WTC11 (cell line): ENCODE data around the gene LGR4. TPM values are rescaled to one million over a fixed set of nuclear protein-coding genes. Genes with fewer than 3 reads are reported as not detected.

Experiments
- ATAC-seq: fragments of 200-7000 bp; cut with Tn5 transposase; 2 replicates; pipeline ENCODE4 v1.10.0; 2021; ENCODE audit warnings: mild to moderate bottlenecking, moderate library complexity
- Bru-seq: library from RNA; stranded (reverse); fragments of 400-500 nt; gene quantifications from one replicate; lab custom pipeline; 2021; lab: Mats Ljungman, UMichigan
- CTCF ChIA-PET: fragments of 300-600 bp; sonication (Branson Sonifier 250); formaldehyde crosslinking; loops from one replicate; lab custom pipeline; 2021; ENCODE audit warnings: antibody characterized with exemption; lab: Charles Lee
- POLR2A ChIA-PET: fragments of 350-600 bp; sonication (Branson Sonifier 250); formaldehyde crosslinking; loops from one replicate; lab custom pipeline; 2021; ENCODE audit warnings: antibody characterized with exemption; lab: Charles Lee
- DNase-seq: peaks from one replicate; pipeline ENCODE4 v3.0.0; 2021; ENCODE audit warnings: low spot score
- H3K27ac Mint-ChIP-seq: 2 replicates; pipeline ENCODE4 v1.8.0; 2021; ENCODE audit warnings: mixed read lengths
- H3K27me3 Mint-ChIP-seq: 2 replicates; pipeline ENCODE4 v1.8.0; 2021; ENCODE audit warnings: low read depth, mild to moderate bottlenecking, moderate library complexity, mixed read lengths
- H3K36me3 Mint-ChIP-seq: 2 replicates; pipeline ENCODE4 v1.8.0; 2021; ENCODE audit warnings: mixed read lengths
- H3K4me1 Mint-ChIP-seq: 2 replicates; pipeline ENCODE4 v1.8.0; 2022; ENCODE audit warnings: mixed read lengths
- H3K4me3 Mint-ChIP-seq: 2 replicates; pipeline ENCODE4 v1.8.0; 2021; ENCODE audit warnings: mild to moderate bottlenecking, moderate library complexity, mixed read lengths
- H3K9me3 Mint-ChIP-seq: 2 replicates; pipeline ENCODE4 v1.8.0; 2021; ENCODE audit warnings: mixed read lengths
- E2F5 ChIP-seq: sonication (generic); formaldehyde crosslinking; IDR thresholded peaks from 2 replicates; pipeline ENCODE4 v1.8.1; 2022; ENCODE audit warnings: mild to moderate bottlenecking, moderate library complexity, missing genetic modification reagents
- ETV6 ChIP-seq: sonication (generic); formaldehyde crosslinking; IDR thresholded peaks from 2 replicates; pipeline ENCODE4 v1.8.1; 2022; ENCODE audit warnings: mild to moderate bottlenecking, missing genetic modification reagents
- FOXP1 ChIP-seq: sonication (generic); formaldehyde crosslinking; IDR thresholded peaks from 2 replicates; pipeline ENCODE4 v1.8.0; 2022; ENCODE audit warnings: missing genetic modification reagents, mild to moderate bottlenecking, moderate library complexity, borderline replicate concordance
- KAT7 ChIP-seq: sonication (generic); formaldehyde crosslinking; IDR thresholded peaks from 2 replicates; pipeline ENCODE4 v1.8.1; 2023; ENCODE audit warnings: missing genetic modification reagents, mild to moderate bottlenecking, borderline replicate concordance
- ZBTB21 ChIP-seq: sonication (generic); formaldehyde crosslinking; IDR thresholded peaks from 2 replicates; pipeline ENCODE4 v1.8.1; 2023; ENCODE audit warnings: mild to moderate bottlenecking, missing genetic modification reagents, borderline replicate concordance
- ZNF263 ChIP-seq: sonication (generic); formaldehyde crosslinking; IDR thresholded peaks from 2 replicates; pipeline ENCODE4 v1.8.1; 2022; ENCODE audit warnings: low read depth, mild to moderate bottlenecking, moderate library complexity, missing genetic modification reagents
- long read RNA-seq, 3 experiments: library from RNA in 1 of 3; library from capped mRNA in 1 of 3; library from polyadenylated mRNA in 1 of 3; unstranded in 2 of 3; stranded (forward) in 1 of 3; transcript quantifications; one replicate each; pipeline ENCODE4 v2.0.0, GENCODE V29; 2021
- total RNA-seq: library from RNA; stranded (reverse); gene quantifications from 3 replicates; pipeline ENCODE4 v1.2.3, GENCODE V29; 2021
- TF ChIP-seq, protein P1 (sequence below): sonication (generic); formaldehyde crosslinking; IDR thresholded peaks from 2 replicates; pipeline ENCODE4 v1.8.1; 2022; ENCODE audit warnings: missing genetic modification reagents, borderline replicate concordance
- TF ChIP-seq, protein P2 (sequence below): sonication (generic); formaldehyde crosslinking; IDR thresholded peaks from 2 replicates; pipeline ENCODE4 v1.8.0; 2022; ENCODE audit warnings: mild to moderate bottlenecking, missing genetic modification reagents
- TF ChIP-seq, protein P3 (sequence below): sonication (generic); formaldehyde crosslinking; IDR thresholded peaks from 2 replicates; pipeline ENCODE4 v1.8.0; 2022; ENCODE audit warnings: mild to moderate bottlenecking, missing genetic modification reagents
- TF ChIP-seq, protein P4 (sequence below): sonication (generic); formaldehyde crosslinking; IDR thresholded peaks from 2 replicates; pipeline ENCODE4 v1.8.0; 2023; ENCODE audit warnings: missing genetic modification reagents, mild to moderate bottlenecking, borderline replicate concordance
- TF ChIP-seq, protein P5 (sequence below): sonication (generic); formaldehyde crosslinking; IDR thresholded peaks from 2 replicates; pipeline ENCODE4 v1.8.1; 2022; ENCODE audit warnings: low read depth, mild to moderate bottlenecking, moderate library complexity, missing genetic modification reagents, borderline replicate concordance

The LGR4 gene
- total RNA-seq = 47.8 to 53.8 TPM (median 51.1 TPM) in 3 replicates
- Bru-seq, nascent RNA = percentile 93 among the genes with signal in this experiment
- long read RNA-seq, experiment 1, full-length matches to known transcripts = 205 of 291 reads
- long read RNA-seq, experiment 1, partial matches to known transcripts = 24 of 291 reads
- long read RNA-seq, experiment 1, other reads (novel, unspliced or antisense) = 62 of 291 reads
- long read RNA-seq, experiment 2, partial matches to known transcripts = 4 of 68 reads
- long read RNA-seq, experiment 2, other reads (novel, unspliced or antisense) = 64 of 68 reads
- long read RNA-seq, experiment 3, partial matches to known transcripts = 0 of 1 reads
- long read RNA-seq, experiment 3, other reads (novel, unspliced or antisense) = 1 of 1 reads

- ChIA-PET CTCF (interaction anchor here (0.9 to 1.5 kb wide), 13 partner anchors 8 to 289 kb away, joined by 3 to 22 read pairs (median 4); no protein-coding TSS in a partner anchor), POLR2A (interaction anchor here (0.6 to 1.4 kb wide), 9 partner anchors 8 to 285 kb away, joined by 3 to 5 read pairs (median 4); no protein-coding TSS in a partner anchor)
- Mint-ChIP-seq H3K4me1 (peaks cover 42% of the 10 kb centered on the region), H3K27me3 (no peaks in the 10 kb centered on the region)
- TF ChIP-seq, protein P1, sequence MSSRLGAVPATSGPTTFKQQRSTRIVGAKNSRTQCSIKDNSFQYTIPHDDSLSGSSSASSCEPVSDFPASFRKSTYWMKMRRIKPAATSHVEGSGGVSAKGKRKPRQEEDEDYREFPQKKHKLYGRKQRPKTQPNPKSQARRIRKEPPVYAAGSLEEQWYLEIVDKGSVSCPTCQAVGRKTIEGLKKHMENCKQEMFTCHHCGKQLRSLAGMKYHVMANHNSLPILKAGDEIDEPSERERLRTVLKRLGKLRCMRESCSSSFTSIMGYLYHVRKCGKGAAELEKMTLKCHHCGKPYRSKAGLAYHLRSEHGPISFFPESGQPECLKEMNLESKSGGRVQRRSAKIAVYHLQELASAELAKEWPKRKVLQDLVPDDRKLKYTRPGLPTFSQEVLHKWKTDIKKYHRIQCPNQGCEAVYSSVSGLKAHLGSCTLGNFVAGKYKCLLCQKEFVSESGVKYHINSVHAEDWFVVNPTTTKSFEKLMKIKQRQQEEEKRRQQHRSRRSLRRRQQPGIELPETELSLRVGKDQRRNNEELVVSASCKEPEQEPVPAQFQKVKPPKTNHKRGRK (CRISPR knock-in tag) = no peak
- 0 out of 2 replicates have a peak, but pooled peaks have one; percentile 32 for TF ChIP-seq ZBTB21 (CRISPR knock-in tag)
- TF ChIP-seq, protein P2, sequence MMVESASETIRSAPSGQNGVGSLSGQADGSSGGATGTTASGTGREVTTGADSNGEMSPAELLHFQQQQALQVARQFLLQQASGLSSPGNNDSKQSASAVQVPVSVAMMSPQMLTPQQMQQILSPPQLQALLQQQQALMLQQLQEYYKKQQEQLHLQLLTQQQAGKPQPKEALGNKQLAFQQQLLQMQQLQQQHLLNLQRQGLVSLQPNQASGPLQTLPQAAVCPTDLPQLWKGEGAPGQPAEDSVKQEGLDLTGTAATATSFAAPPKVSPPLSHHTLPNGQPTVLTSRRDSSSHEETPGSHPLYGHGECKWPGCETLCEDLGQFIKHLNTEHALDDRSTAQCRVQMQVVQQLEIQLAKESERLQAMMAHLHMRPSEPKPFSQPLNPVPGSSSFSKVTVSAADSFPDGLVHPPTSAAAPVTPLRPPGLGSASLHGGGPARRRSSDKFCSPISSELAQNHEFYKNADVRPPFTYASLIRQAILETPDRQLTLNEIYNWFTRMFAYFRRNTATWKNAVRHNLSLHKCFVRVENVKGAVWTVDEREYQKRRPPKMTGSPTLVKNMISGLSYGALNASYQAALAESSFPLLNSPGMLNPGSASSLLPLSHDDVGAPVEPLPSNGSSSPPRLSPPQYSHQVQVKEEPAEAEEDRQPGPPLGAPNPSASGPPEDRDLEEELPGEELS (CRISPR knock-in tag) = 0 out of 2 replicates have a peak, but pooled peaks have one; percentile 10
- 0 out of 2 replicates have a peak, but pooled peaks have one; percentile 19 for TF ChIP-seq KAT7
- TF ChIP-seq, protein P3, sequence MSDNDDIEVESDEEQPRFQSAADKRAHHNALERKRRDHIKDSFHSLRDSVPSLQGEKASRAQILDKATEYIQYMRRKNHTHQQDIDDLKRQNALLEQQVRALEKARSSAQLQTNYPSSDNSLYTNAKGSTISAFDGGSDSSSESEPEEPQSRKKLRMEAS (CRISPR knock-in tag) = peak; percentile 55; the same call in 1 of the 2 replicates
- TF ChIP-seq, protein P4, sequence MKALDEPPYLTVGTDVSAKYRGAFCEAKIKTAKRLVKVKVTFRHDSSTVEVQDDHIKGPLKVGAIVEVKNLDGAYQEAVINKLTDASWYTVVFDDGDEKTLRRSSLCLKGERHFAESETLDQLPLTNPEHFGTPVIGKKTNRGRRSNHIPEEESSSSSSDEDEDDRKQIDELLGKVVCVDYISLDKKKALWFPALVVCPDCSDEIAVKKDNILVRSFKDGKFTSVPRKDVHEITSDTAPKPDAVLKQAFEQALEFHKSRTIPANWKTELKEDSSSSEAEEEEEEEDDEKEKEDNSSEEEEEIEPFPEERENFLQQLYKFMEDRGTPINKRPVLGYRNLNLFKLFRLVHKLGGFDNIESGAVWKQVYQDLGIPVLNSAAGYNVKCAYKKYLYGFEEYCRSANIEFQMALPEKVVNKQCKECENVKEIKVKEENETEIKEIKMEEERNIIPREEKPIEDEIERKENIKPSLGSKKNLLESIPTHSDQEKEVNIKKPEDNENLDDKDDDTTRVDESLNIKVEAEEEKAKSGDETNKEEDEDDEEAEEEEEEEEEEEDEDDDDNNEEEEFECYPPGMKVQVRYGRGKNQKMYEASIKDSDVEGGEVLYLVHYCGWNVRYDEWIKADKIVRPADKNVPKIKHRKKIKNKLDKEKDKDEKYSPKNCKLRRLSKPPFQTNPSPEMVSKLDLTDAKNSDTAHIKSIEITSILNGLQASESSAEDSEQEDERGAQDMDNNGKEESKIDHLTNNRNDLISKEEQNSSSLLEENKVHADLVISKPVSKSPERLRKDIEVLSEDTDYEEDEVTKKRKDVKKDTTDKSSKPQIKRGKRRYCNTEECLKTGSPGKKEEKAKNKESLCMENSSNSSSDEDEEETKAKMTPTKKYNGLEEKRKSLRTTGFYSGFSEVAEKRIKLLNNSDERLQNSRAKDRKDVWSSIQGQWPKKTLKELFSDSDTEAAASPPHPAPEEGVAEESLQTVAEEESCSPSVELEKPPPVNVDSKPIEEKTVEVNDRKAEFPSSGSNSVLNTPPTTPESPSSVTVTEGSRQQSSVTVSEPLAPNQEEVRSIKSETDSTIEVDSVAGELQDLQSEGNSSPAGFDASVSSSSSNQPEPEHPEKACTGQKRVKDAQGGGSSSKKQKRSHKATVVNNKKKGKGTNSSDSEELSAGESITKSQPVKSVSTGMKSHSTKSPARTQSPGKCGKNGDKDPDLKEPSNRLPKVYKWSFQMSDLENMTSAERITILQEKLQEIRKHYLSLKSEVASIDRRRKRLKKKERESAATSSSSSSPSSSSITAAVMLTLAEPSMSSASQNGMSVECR = peak; percentile 41; the same call in 1 of the 2 replicates
- TF ChIP-seq FOXP1 (CRISPR knock-in tag) = peak; percentile 72; the same call in 1 of the 2 replicates
- TF ChIP-seq ZNF263 (CRISPR knock-in tag) = no peak
- TF ChIP-seq, protein P5, sequence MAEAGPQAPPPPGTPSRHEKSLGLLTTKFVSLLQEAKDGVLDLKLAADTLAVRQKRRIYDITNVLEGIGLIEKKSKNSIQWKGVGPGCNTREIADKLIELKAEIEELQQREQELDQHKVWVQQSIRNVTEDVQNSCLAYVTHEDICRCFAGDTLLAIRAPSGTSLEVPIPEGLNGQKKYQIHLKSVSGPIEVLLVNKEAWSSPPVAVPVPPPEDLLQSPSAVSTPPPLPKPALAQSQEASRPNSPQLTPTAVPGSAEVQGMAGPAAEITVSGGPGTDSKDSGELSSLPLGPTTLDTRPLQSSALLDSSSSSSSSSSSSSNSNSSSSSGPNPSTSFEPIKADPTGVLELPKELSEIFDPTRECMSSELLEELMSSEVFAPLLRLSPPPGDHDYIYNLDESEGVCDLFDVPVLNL (CRISPR knock-in tag) = 0 out of 2 replicates have a peak, but pooled peaks have one; percentile 34
- TF ChIP-seq ETV6 (CRISPR knock-in tag) = 0 out of 2 replicates have a peak, but pooled peaks have one; percentile 48
- TF ChIP-seq E2F5 (CRISPR knock-in tag) = no peak
- TF ChIP-seq, all 79 proteins: peak for 8
- Mint-ChIP-seq H3K36me3 (peaks cover 4% of the 10 kb centered on the region; the same call in 1 of the 2 replicates), H3K9me3 (0 out of 2 replicates have a peak, but pooled peaks cover 3% of the 10 kb centered on the region), H3K4me3 (peak within 1 kb of the TSS; percentile 98), H3K27ac (peak within 1 kb of the TSS; percentile 99)
- peak; percentile 98 for DNase-seq
- ATAC-seq = peak; percentile 97
These were observed at the start of gene LGR4 for GRCh38 chr11:27472398-27473016. LGR4 (minus strand) TSS chr11:27472790; CDS start chr11:27472302, 488 bp downstream.
